OCI-LY1 (cell line): Measurements from ENCODE around the gene CEND1.

Source experiments
- CTCF ChIP-seq: fragments of 200-600 bp; sonication (generic), shearing (Covaris generic); IDR thresholded peaks from 2 replicates; pipeline ENCODE4 v1.5.1; 2017; ENCODE audit warnings: mild to moderate bottlenecking, antibody characterized with exemption, low read length, moderate library complexity, mixed read lengths
- EZH2 ChIP-seq: fragments of 200-600 bp; sonication (generic), shearing (Covaris generic); IDR thresholded peaks from 2 replicates; pipeline ENCODE4 v1.8.0; 2017; ENCODE audit warnings: borderline replicate concordance, mixed run types, mild to moderate bottlenecking, antibody characterized with exemption, low read length, moderate library complexity, mixed read lengths

- TF ChIP-seq CTCF (peak; percentile 72), EZH2 (no peak)
Measured at GRCh38 chr11:765025-765801, 24.7 kb downstream of the CEND1 start.
